GM12878 (cell line): ENCODE measurements around the gene AMPD3. TPM values are rescaled to one million over a fixed set of nuclear protein-coding genes. Genes with fewer than 3 reads are reported as not detected.

ENCODE experiments used
- ATAC-seq: fragments of 200-7000 bp; cut with Tn5 transposase; 3 replicates; pipeline ENCODE4 v1.9.1; 2020; ENCODE audit warnings: mild to moderate bottlenecking, moderate library complexity
- BruUV-seq: library from RNA; stranded (reverse); fragments of 400-500 nt; replicated peaks from 2 replicates; lab custom pipeline; 2021; lab: Mats Ljungman, UMichigan
- CTCF ChIA-PET: fragments of 300-600 bp; sonication (Branson Sonifier 250); formaldehyde crosslinking; extraction: SDS; loops from one replicate; lab custom pipeline; 2021; ENCODE audit warnings: inconsistent platforms; lab: Yijun Ruan, JAX
- POLR2A ChIA-PET: fragments of 350-600 bp; formaldehyde crosslinking; extraction: SDS; loops from one replicate; lab custom pipeline; 2021; ENCODE audit warnings: inconsistent platforms; lab: Charles Lee
- RAD21 ChIA-PET: fragments of 300-600 bp; sonication (Branson Sonifier 250); formaldehyde crosslinking; loops from one replicate; lab custom pipeline; 2023; ENCODE audit warnings: antibody characterized with exemption; ENCODE audit not compliant: unreplicated experiment; lab: Charles Lee
- SMC1A ChIA-PET: fragments of 300-600 bp; sonication (Branson Sonifier 250); formaldehyde crosslinking; loops from one replicate; lab custom pipeline; 2023; ENCODE audit not compliant: unreplicated experiment, uncharacterized antibody; lab: Charles Lee
- DNase-seq: peaks from one replicate; pipeline ENCODE4 v3.0.0-alpha.2; 2011; ENCODE audit warnings: low read depth, low spot score
- FAIRE-seq: peaks from 3 replicates; lab custom pipeline; 2011; peaks lifted over from hg19 to GRCh38; lab: Jason Lieb, UNC
- H2AFZ ChIP-seq: 2 replicates; pipeline ENCODE4 v1.6.0; 2011; ENCODE audit warnings: low read depth, low read length, control low read depth; ENCODE audit not compliant: control insufficient read depth
- H3K27ac ChIP-seq: 2 replicates; pipeline ENCODE4 v1.5.1; 2011; ENCODE audit warnings: control low read depth; ENCODE audit not compliant: control insufficient read depth, insufficient read depth
- H3K27me3 ChIP-seq, 2 experiments: replicated peaks in 1 of 2; 2 replicates each; pipeline versions ENCODE4 v1.6.0 to v1.6.1; 2011; ENCODE audit warnings: low read length in 1 of 2; ENCODE audit not compliant: control insufficient read depth in 2 of 2, insufficient read depth in 2 of 2
- H3K36me3 ChIP-seq, 2 experiments: 2 replicates each; pipeline ENCODE4 v1.5.1; 2011; ENCODE audit warnings: low read length in 1 of 2; ENCODE audit not compliant: control insufficient read depth in 2 of 2, insufficient read depth in 2 of 2
- H3K4me1 ChIP-seq: 2 replicates; pipeline ENCODE4 v1.6.1; 2011; ENCODE audit warnings: mild to moderate bottlenecking, low read length, moderate library complexity, mixed read lengths; ENCODE audit not compliant: control insufficient read depth, insufficient read depth
- H3K4me2 ChIP-seq: 2 replicates; pipeline ENCODE4 v1.6.0; 2011; ENCODE audit warnings: control low read depth; ENCODE audit not compliant: control insufficient read depth, insufficient read depth
- H3K4me3 ChIP-seq: fragments of 200-600 bp; sonication (generic); 2 replicates; pipeline ENCODE4 v1.5.1; 2016
- H3K79me2 ChIP-seq: 2 replicates; pipeline ENCODE4 v1.6.0; 2011; ENCODE audit warnings: low read length; ENCODE audit not compliant: control insufficient read depth, insufficient read depth
- H3K9ac ChIP-seq: 2 replicates; pipeline ENCODE4 v1.8.0; 2011; ENCODE audit warnings: low read length, control low read depth, mixed read lengths; ENCODE audit not compliant: control insufficient read depth, insufficient read depth
- H3K9me3 ChIP-seq: replicated peaks from 3 replicates; pipeline ENCODE4 v1.5.1; 2011; ENCODE audit warnings: mild to moderate bottlenecking, low read length; ENCODE audit not compliant: control insufficient read depth, insufficient read depth
- H4K20me1 ChIP-seq: 2 replicates; pipeline ENCODE4 v1.6.0; 2011; ENCODE audit not compliant: control insufficient read depth, insufficient read depth
- BCLAF1 ChIP-seq: fragments of 450-650 bp; IDR thresholded peaks from 2 replicates; pipeline ENCODE4 v1.6.1; 2017; ENCODE audit warnings: antibody characterized with exemption, mild to moderate bottlenecking, moderate library complexity
- CBFB ChIP-seq: IDR thresholded peaks from 2 replicates; pipeline ENCODE4 v1.6.1; 2016; ENCODE audit warnings: antibody characterized with exemption, low read depth
- CREB1 ChIP-seq: IDR thresholded peaks from 2 replicates; pipeline ENCODE4 v1.6.1; 2012; ENCODE audit warnings: low read depth, mild to moderate bottlenecking, inconsistent platforms
- CREM ChIP-seq: IDR thresholded peaks from 2 replicates; pipeline ENCODE4 v1.6.1; 2014; ENCODE audit warnings: antibody characterized with exemption, low read depth
- ETV6 ChIP-seq, 2 experiments: fragments of 450-650 bp in 1 of 2; IDR thresholded peaks in 1 of 2; conservative IDR thresholded peaks in 1 of 2; 2 replicates each; pipeline ENCODE4 v1.6.1; 2014; ENCODE audit warnings: antibody characterized with exemption in 1 of 2, borderline replicate concordance in 1 of 2, low read depth in 1 of 2, mild to moderate bottlenecking in 1 of 2, moderate library complexity in 1 of 2
- JUNB ChIP-seq: IDR thresholded peaks from 2 replicates; pipeline ENCODE4 v1.6.1; 2016; ENCODE audit warnings: antibody characterized with exemption, mild to moderate bottlenecking
- MXI1 ChIP-seq: fragments of 150-350 bp; IDR thresholded peaks from 2 replicates; pipeline ENCODE4 v1.6.1; 2011; ENCODE audit warnings: low read depth, mild to moderate bottlenecking, inconsistent platforms, low read length, improper control_type of control experiment
- MYC ChIP-seq: IDR thresholded peaks from 2 replicates; pipeline ENCODE4 v1.6.1; 2011; ENCODE audit warnings: mild to moderate bottlenecking, low read length, moderate library complexity, inconsistent platforms; ENCODE audit not compliant: insufficient read depth, insufficient replicate concordance, insufficient read length, severe bottlenecking
- NBN ChIP-seq: fragments of 450-650 bp; IDR thresholded peaks from 2 replicates; pipeline ENCODE4 v1.6.1; 2016
- SMARCA5 ChIP-seq: fragments of 450-650 bp; IDR thresholded peaks from 2 replicates; pipeline ENCODE4 v1.6.1; 2017; ENCODE audit warnings: mild to moderate bottlenecking
- SP1 ChIP-seq: IDR thresholded peaks from one replicate; pipeline ENCODE4 v1.6.1; 2011; ENCODE audit warnings: low read depth, low read length
- STAT1 ChIP-seq: fragments of 450-650 bp; conservative IDR thresholded peaks from 2 replicates; pipeline ENCODE4 v1.6.1; 2014; ENCODE audit warnings: antibody characterized with exemption, mild to moderate bottlenecking
- ZNF217 ChIP-seq: fragments of 450-650 bp; IDR thresholded peaks from 2 replicates; pipeline ENCODE4 v1.6.1; 2017; ENCODE audit warnings: antibody characterized with exemption, mild to moderate bottlenecking
- ZNF24 ChIP-seq: fragments of 450-650 bp; IDR thresholded peaks from 2 replicates; pipeline ENCODE4 v1.6.1; 2017; ENCODE audit warnings: antibody characterized with exemption, mild to moderate bottlenecking
- ZNF592 ChIP-seq: fragments of 450-650 bp; IDR thresholded peaks from 2 replicates; pipeline ENCODE4 v1.6.1; 2017; ENCODE audit warnings: mild to moderate bottlenecking, moderate library complexity
- WGBS: methylation state at CpG from one replicate; pipeline ENCODE4 v1.1.6; 2016; ENCODE audit warnings: low lambda C conversion rate; ENCODE audit not compliant: insufficient replicate concordance, insufficient coverage; ENCODE audit errors: missing lambda C conversion rate; 5-methylcytosine and 5-hydroxymethylcytosine counted together
- in situ Hi-C: fragments of 300-500 bp; cut with MboI; formaldehyde crosslinking; loops from 9 replicates; pipeline ENCODE4 v1.14.3; 2018; ENCODE audit warnings: mixed read lengths
- intact Hi-C: fragments of 100-400 bp; cut with micrococcal nuclease; formaldehyde crosslinking; loops from one replicate; pipeline ENCODE4 v1.14.2; 2022; ENCODE audit not compliant: unreplicated experiment
- polyA plus RNA-seq, 11 experiments: library from polyadenylated mRNA; depleted of rRNA in 4 of 11; unstranded in 6 of 11; stranded (reverse) in 5 of 11; fragments of >200 nt; fragmentation: Nextera tagmentation in 4 of 11; fragmentation: Illumina TruSeq in 1 of 11; extraction: Ambion mirVana in 4 of 11; extraction: Trizol in 1 of 11; gene quantifications; 1 replicate in 1 of 11; 2 replicates in 10 of 11; pipeline versions ENCODE4 v1.2.1 to v1.2.3, GENCODE V29; 2011 to 2016; ENCODE audit warnings: inconsistent platforms in 2 of 11, missing spikeins in 2 of 11, low read depth in 1 of 11
- total RNA-seq, 4 experiments: library from RNA; depleted of rRNA in 3 of 4; stranded (reverse); fragments of >200 nt in 3 of 4; fragmentation: Illumina TruSeq in 1 of 4; extraction: Trizol in 1 of 4; gene quantifications; 2 replicates each; pipeline versions ENCODE4 v1.2.1 to v1.2.3, GENCODE V29; 2013 to 2021

The AMPD3 gene
- total and polyA plus RNA-seq, 10 of the 15 experiments (the other 5 are each of a cell fraction or from before 2014, with no cell fraction given), result 5.6 to 28.6 (median 15.9) TPM

DNA sequence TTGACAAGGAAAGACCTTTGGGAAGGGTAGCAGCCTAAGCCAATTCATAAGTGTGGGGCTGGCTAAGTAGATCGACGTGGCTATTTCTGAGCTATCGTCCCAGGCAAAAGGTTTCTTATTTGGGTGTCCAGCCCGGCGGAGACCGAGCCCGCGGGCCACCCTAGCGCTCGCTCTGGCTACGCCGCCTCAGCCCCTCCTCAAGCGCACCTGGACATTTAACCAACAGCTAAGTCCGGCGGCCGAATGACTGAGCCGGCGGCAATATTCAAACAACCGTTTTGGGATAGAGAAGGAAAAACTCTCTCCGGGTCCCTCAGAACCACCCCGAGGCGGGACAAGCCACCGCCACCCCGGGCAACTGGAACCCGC lies 85.5 kb downstream of the AMPD3 start (continued):
- TF ChIP-seq ZNF592, result no peak

DNA sequence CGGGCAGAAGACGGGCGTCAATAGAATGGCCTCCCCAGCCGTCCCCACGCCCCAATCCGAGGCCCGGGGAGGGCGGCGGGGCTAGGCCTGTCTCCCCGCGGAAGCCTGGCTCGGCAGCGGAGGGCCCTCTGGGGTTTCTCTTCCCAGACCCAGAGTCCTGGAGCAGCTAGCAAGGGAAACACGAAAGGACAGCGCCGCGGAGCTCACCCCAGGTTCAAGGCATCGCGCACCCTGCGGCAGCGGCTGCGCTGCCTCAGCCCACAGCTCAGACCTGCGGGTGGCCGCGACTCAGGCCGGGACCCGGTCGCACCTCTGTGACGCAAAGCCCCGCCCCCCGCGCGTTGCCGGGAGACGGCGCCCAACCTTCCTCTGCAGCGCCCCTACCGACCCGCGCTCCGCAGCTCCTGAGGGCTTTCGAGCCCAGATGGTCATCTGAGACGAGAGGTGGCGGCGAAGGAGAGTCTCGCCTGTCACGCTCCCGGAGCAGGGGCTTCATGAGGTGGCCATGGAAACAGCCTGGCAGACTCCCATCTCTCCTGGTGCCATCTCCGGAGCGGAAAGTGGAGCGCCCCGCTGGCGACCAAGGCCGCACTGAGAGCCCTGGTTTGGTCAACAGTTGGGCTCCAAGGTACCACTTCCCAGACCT lies 86.0 kb downstream of the AMPD3 start, which contains the start of gene RNF141:
RNF141 (minus strand) TSS at position 273 of the 646 bp plus-strand sequence. CDS start 7,029 bp downstream, outside the sequence.
- H3K79me2 ChIP-seq, result no peaks in the 10 kb centered on the region
- H3K4me3 ChIP-seq, result peak within 1 kb of the TSS; percentile 64
- intact Hi-C loops (loop anchor here (1.0 to 5.0 kb wide), 4 partner anchors 84 to 194 kb away; partner anchors contain the start of gene AMPD3), in situ Hi-C loops (no loop called here)
- H3K27me3 ChIP-seq, result peaks cover 0 to 5% of the 10 kb centered on the region in 2 experiments; a peak in 1 of 4 replicates
- SMC1A ChIA-PET, result interaction anchor here (0.5 to 4.9 kb wide), 26 partner anchors 11 to 834 kb away, joined by 3 to 25 read pairs (median 4); partner anchors contain the start of gene AMPD3
- peak; percentile 35 for FAIRE-seq
- no TSS peak for BruUV-seq
- H3K9ac ChIP-seq, result peak within 1 kb of the TSS; percentile 65; the same call in 1 of the 2 replicates
- POLR2A ChIA-PET, result interaction anchor here (1.1 to 1.9 kb wide), 6 partner anchors 13 to 268 kb away, joined by 3 to 5 read pairs (median 4); partner anchors contain the start of gene EIF4G2
- RAD21 ChIA-PET, result interaction anchor here (0.8 to 2.6 kb wide), 15 partner anchors 9 to 175 kb away, joined by 3 to 21 read pairs (median 5); partner anchors contain the start of gene AMPD3
- no peaks in the 10 kb centered on the region for H3K36me3 ChIP-seq
- CTCF ChIA-PET, result interaction anchor here (0.7 to 3.5 kb wide), 52 partner anchors 7 to 234 kb away, joined by 3 to 36 read pairs (median 4); partner anchors contain the start of genes AMPD3 and CTR9
- peaks cover 5% of the 10 kb centered on the region for H3K4me1 ChIP-seq
- no peaks in the 10 kb centered on the region for H4K20me1 ChIP-seq
- H3K27ac ChIP-seq, result peak within 1 kb of the TSS; percentile 22; the same call in 1 of the 2 replicates
- DNase-seq, result peak; percentile 60
- ATAC-seq, result peak; percentile 99
- H3K4me2 ChIP-seq, result peak within 1 kb of the TSS; percentile 94
- WGBS, result 4% methylated on average over 53 of the region's 54 CpGs
- H2AFZ ChIP-seq, result peak within 1 kb of the TSS; percentile 78
- H3K9me3 ChIP-seq, result no peaks in the 10 kb centered on the region; the same call in 2 of the 3 replicates
- TF ChIP-seq SMARCA5 (peak; percentile 79), CREB1 (peak; percentile 98), ZNF24 (no peak), NBN (peak; percentile 87), CBFB (0 out of 2 replicates have a peak, but pooled peaks have one; percentile 40), SP1 (peak; percentile 86), MYC (no peak), CREM (peak; percentile 98), JUNB (no peak), MXI1 (peak; percentile 97), ZNF217 (no peak), STAT1 (0 out of 2 replicates have a peak, but pooled peaks have one; percentile 31), BCLAF1 (no peak), ETV6 (conservative IDR thresholded peaks at IDR 0.05 in 1 of 2, IDR thresholded peaks at IDR 0.05 in 1 of 2; ENCODE audit: borderline replicate concordance in 1 of 2, low read depth in 1 of 2) (no peak)
